ENCODE results near the gene NANS.
"Not testable (repeated sequence)": the region's sequence is repeated elsewhere in the genome, so short reads cannot be mapped to it uniquely, and the experiment has no call there.

NANS gene

DNA sequence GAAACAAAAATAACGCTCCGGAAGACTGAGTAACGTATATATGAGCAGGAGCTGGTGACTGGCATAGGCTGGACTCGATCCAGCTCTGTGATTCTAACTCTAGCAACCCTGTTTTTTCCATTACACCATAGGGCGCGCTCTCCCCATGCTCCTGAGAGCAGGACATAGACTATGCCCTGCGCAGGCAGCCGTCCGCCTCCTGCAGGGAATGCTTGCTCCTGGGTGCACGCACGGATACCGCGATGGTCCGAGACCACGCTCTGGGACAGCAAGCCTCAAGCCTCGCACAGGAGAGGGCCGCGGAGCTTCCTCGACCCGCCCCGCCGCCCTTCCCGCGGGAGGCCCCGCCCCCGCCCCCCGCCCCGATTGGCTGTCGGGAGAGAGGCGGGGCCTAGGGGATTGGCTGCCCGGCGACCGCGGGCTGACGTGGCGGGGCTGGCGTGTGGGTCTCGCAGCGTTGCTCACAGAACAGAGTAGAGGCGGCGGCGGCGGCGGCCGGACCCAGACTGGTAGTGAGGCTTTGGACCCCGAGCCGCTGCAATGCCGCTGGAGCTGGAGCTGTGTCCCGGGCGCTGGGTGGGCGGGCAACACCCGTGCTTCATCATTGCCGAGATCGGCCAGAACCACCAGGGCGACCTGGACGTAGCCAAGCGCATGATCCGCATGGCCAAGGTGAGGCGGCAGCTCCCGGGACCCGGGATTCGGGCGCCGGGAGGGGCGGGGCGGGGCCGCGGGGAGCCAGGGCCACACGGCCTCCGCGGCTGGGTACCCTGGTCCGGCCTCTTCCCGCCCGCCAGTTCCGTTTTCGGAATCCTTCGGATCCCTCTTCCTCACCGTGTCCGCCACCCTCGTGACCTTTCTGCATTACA, at the start of gene NANS:
NANS (plus strand) TSS at position 464 of the 869 bp plus-strand sequence; CDS start at position 541, 77 bp downstream.
- peak; percentile 90 for DNase-seq (ENCODE audit: low read depth, low spot score)

DNA sequence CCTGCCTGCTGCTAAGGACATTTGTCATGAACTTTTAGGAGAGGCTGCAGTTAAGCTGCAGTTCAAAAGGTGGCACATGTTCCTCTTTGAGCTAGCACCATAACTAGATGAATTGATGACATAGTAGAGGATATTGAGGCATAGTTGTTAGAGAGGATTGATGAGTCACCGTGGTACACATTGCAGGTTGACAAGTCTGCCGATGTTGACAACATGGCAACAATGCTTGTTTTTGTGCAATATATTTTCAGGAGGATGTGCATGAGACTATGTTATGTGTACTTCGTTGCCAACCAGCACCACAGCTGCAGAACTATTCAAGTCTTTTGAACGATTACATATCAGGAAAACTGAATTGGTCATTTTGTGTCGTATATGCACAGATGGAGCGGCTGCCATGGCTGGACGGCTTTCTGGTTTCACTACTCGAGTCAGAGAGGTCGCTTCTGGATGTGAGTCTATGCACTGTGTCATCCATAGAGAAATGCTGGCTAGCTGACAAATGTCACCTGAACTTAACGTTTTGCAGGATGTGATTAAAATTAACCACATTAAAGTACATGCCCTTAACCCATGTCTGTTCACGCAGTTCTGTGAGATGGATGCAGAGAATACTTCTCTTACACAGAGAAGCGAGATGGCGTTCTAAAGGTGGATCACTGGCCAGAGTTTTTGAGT, 49.1 kb upstream of the NANS start:
- no peak for DNase-seq (ENCODE audit: low read depth, low spot score)

DNA sequence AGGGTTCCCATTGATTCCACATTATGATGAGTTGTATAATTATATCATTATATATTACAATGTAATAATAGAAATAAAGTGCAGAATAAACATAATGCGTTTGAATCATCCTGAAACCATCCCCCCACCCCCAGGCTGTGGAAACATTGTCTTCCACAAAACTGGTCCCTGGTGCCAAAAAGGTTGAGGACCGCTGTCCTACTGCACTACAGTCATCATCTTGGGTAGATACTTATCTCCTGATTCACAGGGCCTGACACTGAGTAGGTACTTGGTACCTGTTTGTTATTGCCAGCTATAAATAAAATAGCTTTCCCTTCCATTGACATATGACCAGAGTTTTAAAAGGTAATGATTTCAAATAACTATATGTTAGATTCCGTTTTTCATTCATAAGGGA, 47.8 kb upstream of the NANS start:
- DNase-seq (ENCODE audit: low read depth, low spot score): no peak

DNA sequence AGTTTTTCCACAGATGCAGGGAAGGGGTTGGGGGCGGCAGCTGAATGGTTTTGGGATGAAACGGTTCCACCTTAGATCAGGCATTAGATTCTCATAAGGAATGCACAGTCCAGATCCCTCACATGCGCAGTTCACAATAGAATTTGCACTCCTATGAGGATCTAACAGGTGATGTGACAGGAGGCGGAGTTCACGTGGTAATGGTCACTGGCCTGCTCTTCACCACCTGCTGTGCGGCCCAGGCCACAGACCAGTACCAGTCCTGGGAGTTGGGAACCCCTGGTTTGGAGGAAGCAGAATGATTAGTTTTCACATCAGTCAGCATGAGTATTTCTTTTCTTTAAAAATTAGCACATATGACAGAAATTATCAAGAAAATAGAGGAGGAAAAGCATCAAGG, 47.1 kb upstream of the NANS start:
- DNase-seq (ENCODE audit: low read depth, low spot score): no peak

DNA sequence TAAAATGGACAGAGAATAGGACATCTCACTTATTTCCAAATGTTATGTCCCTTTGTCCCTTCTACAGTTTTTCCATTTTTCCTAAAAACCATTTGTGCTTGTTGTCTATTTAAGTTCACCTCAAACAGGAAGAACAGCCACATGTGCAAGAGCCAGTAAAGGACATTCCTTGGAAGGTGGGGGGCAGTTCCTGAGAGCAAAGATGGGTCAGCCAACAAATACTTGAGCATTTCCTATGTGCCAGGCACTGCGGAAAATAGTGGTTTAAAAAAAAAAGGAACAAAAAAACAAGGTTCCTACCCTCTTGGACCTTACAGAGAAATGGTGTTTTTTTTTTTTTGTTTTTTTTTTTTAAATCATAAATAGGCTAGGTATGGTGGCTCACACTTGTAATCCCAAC, 46.6 kb upstream of the NANS start:
- peak; percentile 48 for DNase-seq (ENCODE audit: low read depth, low spot score)

DNA sequence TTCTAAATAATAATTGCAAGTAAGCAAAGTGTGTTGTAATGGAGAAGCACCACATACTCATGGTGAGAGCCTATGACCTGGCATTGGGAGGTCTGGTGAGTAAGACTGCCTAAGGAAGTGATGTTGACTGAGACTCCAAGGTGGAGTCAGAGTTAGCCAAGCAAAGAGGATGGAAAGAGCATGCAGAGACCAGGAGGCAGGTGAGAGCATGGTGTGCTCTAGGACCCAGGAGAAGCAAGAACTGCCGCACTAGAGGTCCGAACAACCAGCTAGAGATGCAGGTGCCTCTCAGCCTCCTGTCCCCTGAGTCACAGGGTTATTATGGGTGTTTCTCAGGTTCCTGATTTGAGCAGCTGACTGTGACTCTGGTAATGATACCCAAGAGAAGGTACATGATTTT, 46.1 kb upstream of the NANS start:
- DNase-seq (ENCODE audit: low read depth, low spot score): no peak

DNA sequence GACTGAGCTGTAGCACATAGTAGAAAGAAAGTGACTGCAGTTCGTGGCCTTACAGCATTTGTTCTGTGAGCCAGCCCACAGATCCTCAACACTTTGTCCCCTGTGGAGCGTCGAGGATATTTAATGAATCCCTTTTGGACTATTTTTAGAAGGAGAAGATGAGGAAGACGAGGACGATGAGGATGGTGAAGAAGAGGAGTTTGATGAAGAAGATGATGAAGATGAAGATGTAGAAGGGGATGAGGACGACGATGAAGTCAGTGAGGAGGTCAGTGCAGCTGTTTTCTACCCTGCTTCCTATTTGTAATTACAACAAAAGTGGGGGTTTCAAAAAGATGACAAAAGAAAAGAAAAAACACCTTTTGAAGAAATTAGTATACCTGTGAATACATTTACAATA, 45.4 kb upstream of the NANS start:
- no peak for DNase-seq (ENCODE audit: low read depth, low spot score)

- no peak for DNase-seq (ENCODE audit: low read depth, low spot score)
These were observed 40.3 kb upstream of the NANS start for GRCh38 chr9:98016137-98016680.

GRCh38 chr9:98017306-98017705, 39.2 kb upstream of the NANS start:
- no peak for DNase-seq (ENCODE audit: low read depth, low spot score)

- DNase-seq (ENCODE audit: low read depth, low spot score): no peak
These were observed 38.2 kb upstream of the NANS start for GRCh38 chr9:98018347-98018746.

- no peak for DNase-seq (ENCODE audit: low read depth, low spot score)
These were observed 37.4 kb upstream of the NANS start for GRCh38 chr9:98019098-98019497.

DNA sequence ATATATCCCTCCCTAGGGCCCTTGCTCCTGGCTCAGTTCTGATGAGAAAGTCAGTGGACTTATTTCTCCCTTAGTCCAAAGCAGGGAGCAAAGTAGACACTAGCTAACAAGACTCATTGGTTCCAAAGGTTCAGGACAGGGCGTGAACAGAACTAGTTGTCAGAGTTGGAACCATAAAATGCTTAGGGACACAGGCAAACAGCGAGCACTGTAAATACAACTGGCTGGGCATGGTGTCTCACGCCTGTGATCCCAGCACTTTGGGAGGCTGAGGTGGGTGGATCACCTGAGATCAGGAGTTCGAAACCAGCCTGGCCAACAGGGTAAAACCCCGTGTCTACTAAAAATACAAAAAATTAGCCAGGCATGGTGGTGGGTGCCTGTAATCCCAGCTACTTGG, 36.7 kb upstream of the NANS start:
- not testable (repeated sequence) for DNase-seq (ENCODE audit: low read depth, low spot score)

- DNase-seq (ENCODE audit: low read depth, low spot score): no peak
These were observed 35.9 kb upstream of the NANS start for GRCh38 chr9:98020476-98021145.

DNA sequence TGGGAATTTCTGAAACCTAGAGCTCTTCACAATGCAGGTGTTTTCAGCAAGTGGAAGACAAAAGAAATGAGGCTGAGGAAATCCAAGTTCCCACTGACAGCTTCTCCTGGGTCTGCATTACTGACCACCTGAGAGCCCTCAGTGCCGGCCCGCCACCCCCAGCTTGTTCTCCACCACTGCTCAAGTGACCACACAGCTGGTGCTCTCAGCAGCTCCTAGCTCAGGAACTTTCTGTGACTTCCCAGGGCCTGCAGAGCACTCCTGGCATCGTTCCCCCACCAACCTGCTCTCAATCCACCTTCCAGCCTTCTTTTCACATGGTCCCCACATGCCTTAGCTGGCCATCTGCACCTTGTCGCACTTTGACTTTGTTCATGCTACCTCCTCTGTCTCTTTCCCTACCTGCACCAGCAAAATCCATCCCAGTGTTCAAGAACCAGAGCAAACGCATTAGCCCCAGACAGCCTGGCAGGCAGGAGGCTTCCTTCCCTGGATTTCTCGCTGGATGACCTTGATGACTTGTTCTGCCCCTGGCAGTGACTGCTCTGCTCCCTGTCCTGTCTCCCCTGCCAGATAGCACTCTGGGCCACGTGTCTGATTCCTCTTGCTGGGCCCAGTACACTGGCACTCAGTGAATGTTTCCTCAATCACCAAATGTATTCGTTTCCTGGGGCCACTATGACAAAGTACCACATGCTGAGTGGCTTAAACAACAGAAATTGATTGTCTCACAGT, 35.1 kb upstream of the NANS start:
- DNase-seq (ENCODE audit: low read depth, low spot score): no peak

DNA sequence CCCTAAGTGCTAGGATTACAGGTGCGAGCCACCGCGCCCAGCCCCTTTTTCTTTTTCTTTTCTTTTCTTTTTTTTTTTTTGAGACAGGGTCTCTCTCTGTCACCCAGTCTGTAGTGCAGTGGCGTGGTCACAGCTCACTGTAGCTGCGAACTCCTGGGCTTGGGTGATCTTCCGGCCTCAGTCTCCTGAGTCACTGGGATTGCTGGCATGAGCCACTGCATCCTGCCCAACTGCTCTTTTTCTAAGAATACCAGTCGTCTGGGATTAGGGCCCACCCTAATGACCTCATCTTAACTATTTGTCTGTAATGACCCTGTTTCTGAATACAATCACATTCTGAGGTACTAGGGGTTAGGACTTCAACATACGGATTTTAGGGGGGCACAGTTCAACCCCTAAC, 34.1 kb upstream of the NANS start:
- DNase-seq (ENCODE audit: low read depth, low spot score): no peak

- DNase-seq (ENCODE audit: low read depth, low spot score): no peak
These were observed 31.8 kb upstream of the NANS start for GRCh38 chr9:98024702-98025101.

GRCh38 chr9:98031169-98031568, 25.4 kb upstream of the NANS start:
- DNase-seq (ENCODE audit: low read depth, low spot score): no peak

GRCh38 chr9:98031935-98032334, 24.6 kb upstream of the NANS start:
- DNase-seq (ENCODE audit: low read depth, low spot score): no peak

DNA sequence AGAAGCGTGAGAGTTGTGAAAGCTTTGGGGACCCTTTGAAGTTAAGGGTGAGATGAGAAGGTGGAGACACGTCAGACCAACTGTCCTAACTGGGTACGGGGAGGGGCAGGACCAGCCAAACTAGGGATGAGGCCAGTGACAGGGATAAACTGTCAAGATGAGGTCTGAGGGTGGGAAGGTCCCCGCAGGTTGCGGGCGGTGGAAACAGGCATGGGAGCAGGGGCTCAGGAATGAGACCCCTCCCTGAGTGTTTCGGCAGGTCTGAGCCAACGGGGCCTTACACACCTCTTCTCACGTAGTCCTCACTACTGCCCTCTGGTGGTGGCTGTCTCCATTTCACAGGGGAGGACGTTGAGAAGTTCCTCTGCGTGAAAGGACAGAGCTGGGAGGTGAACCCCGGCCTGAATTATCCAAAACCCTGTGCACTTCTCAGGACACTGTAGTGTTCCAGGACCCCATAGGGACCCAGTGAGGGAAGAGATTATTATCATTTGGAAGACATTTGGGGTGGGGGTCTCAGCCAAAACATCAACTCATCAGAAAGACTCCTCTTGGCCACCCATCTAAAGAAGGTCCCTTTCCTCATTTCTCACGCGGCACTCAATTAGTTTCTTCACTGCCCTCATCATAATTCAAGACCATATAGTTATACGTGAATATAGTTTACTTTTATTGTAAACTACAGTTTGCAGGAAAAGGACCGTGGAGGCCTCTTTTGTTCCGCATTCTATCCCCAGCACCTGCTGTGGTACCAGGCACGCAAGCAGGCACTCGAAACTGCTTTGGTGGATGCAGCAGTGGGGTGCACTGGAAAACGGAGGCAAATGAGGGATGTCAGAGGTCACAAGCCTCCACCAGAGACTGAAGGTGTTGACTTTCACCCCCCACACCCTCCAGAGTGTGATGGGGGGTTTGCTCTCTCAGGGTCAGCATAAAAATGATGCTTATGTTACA, 21.7 kb upstream of the NANS start:
- no peak for DNase-seq (ENCODE audit: low read depth, low spot score)

GRCh38 chr9:98037357-98037756, 19.2 kb upstream of the NANS start:
- DNase-seq (ENCODE audit: low read depth, low spot score): no peak

Measured in brain pericyte (primary cell).